Suprapubic skin (tissue), 4 donors: ENCODE measurements around the gene WASF1. TPM values are rescaled to one million over a fixed set of nuclear protein-coding genes. Genes with fewer than 3 reads are reported as not detected.
"Not testable (repeated sequence)": the region's sequence is repeated elsewhere in the genome, so short reads cannot be mapped to it uniquely, and the experiment has no call there.

Experiments
- DNase-seq, 2 donors: peaks; one replicate each; pipeline ENCODE4 v3.0.0-alpha.2; 2019; ENCODE audit warnings: low spot score in 2 of 2
- H3K27ac ChIP-seq: fragments of 200-600 bp; sonication (generic); one replicate; pipeline ENCODE4 v1.5.1; 2019
- H3K27me3 ChIP-seq: fragments of 200-600 bp; sonication (generic); one replicate; pipeline ENCODE4 v1.5.1; 2019
- H3K36me3 ChIP-seq: fragments of 200-600 bp; sonication (generic); one replicate; pipeline ENCODE4 v1.5.1; 2019
- H3K4me1 ChIP-seq: fragments of 200-600 bp; sonication (generic); one replicate; pipeline ENCODE4 v1.5.1; 2019
- H3K4me3 ChIP-seq: fragments of 200-600 bp; sonication (generic); one replicate; pipeline ENCODE4 v1.5.1; 2019; ENCODE audit warnings: mild to moderate bottlenecking
- H3K9me3 ChIP-seq: fragments of 200-600 bp; sonication (generic); one replicate; pipeline ENCODE4 v1.5.1; 2019
- CTCF ChIP-seq, 2 donors: fragments of 200-600 bp in 1 of 2; fragments of 450-650 bp in 1 of 2; sonication (generic) in 1 of 2; IDR thresholded peaks; one replicate each; pipeline ENCODE4 v1.5.1; 2016 to 2019; ENCODE audit warnings: antibody characterized with exemption in 2 of 2, mild to moderate bottlenecking in 1 of 2, moderate library complexity in 1 of 2
- EP300 ChIP-seq: sonication (generic); formaldehyde crosslinking; IDR thresholded peaks from one replicate; pipeline ENCODE4 v1.6.1; 2017; ENCODE audit warnings: antibody characterized with exemption
- POLR2A ChIP-seq, 2 donors: fragments of 450-650 bp; IDR thresholded peaks; one replicate each; pipeline ENCODE4 v1.6.1; 2017; ENCODE audit warnings: antibody characterized with exemption in 2 of 2, mild to moderate bottlenecking in 2 of 2, moderate library complexity in 2 of 2
- POLR2AphosphoS5 ChIP-seq, 3 donors: sonication (generic); formaldehyde crosslinking; IDR thresholded peaks; one replicate each; pipeline ENCODE4 v1.6.1; 2017; ENCODE audit warnings: antibody characterized with exemption in 3 of 3
- WGBS: methylation state at CpG from one replicate; pipeline ENCODE4 v1.1.5; 2018; 5-methylcytosine and 5-hydroxymethylcytosine counted together
- total RNA-seq, 4 donors: library from RNA; depleted of rRNA; stranded (reverse); fragments of >200 nt; gene quantifications; one replicate each; pipeline ENCODE4 v1.1.0, GENCODE V29; 2016

WASF1 gene
- total RNA-seq, 4 donors from 2014 or later, result 5.9 to 10.9 (median 6.2) TPM

- no peaks in the 10 kb centered on the region for H3K9me3 ChIP-seq
- H3K36me3 ChIP-seq, result no peaks in the 10 kb centered on the region
- 97% methylated on average over 9 of the region's 10 CpGs for WGBS
These were observed 41.3 kb downstream of the WASF1 start for GRCh38 chr6:110137924-110138887.

GRCh38 chr6:110130362-110130761, 49.1 kb downstream of the WASF1 start:
- H3K27ac ChIP-seq, result no peak overlapping the region
- DNase-seq, result no peak
- H3K4me1 ChIP-seq, result no peaks in the 10 kb centered on the region
- H3K4me3 ChIP-seq, result no peak overlapping the region
- no peak for TF ChIP-seq POLR2AphosphoS5 (IDR thresholded peaks at IDR 0.05)
- TF ChIP-seq EP300, result no peak
- TF ChIP-seq CTCF (IDR thresholded peaks at IDR 0.05), result no peak
- no peak for TF ChIP-seq POLR2A (IDR thresholded peaks at IDR 0.05)
- H3K27me3 ChIP-seq, result no peaks in the 10 kb centered on the region
- H3K9me3 ChIP-seq, result no peaks in the 10 kb centered on the region
- no peaks in the 10 kb centered on the region for H3K36me3 ChIP-seq

More at GRCh38 chr6:110137924-110138887, 41.3 kb downstream of the WASF1 start:
- TF ChIP-seq CTCF (IDR thresholded peaks at IDR 0.05), result no peak
- TF ChIP-seq POLR2A (IDR thresholded peaks at IDR 0.05), result no peak
- TF ChIP-seq POLR2AphosphoS5 (IDR thresholded peaks at IDR 0.05), result no peak
- no peak for TF ChIP-seq EP300
- Histone ChIP-seq H3K4me1 (no peaks in the 10 kb centered on the region), H3K4me3 (no peak overlapping the region), H3K27me3 (no peaks in the 10 kb centered on the region), H3K27ac (no peak overlapping the region)
- DNase-seq, result no peak

GRCh38 chr6:110128418-110128817, 51.1 kb downstream of the WASF1 start:
- no peak for DNase-seq
- TF ChIP-seq CTCF (IDR thresholded peaks at IDR 0.05), result no peak
- no peak for TF ChIP-seq POLR2A (IDR thresholded peaks at IDR 0.05)
- no peak for TF ChIP-seq EP300
- no peak for TF ChIP-seq POLR2AphosphoS5 (IDR thresholded peaks at IDR 0.05)
- Histone ChIP-seq H3K4me3 (no peak overlapping the region), H3K27me3 (no peaks in the 10 kb centered on the region), H3K9me3 (no peaks in the 10 kb centered on the region), H3K27ac (no peak overlapping the region), H3K4me1 (no peaks in the 10 kb centered on the region), H3K36me3 (no peaks in the 10 kb centered on the region)
- WGBS, result 98% methylated on average over 4 of the region's 4 CpGs

- H3K27me3 ChIP-seq, result no peaks in the 10 kb centered on the region
- H3K36me3 ChIP-seq, result no peaks in the 10 kb centered on the region
- DNase-seq, result no peak
- H3K4me3 ChIP-seq, result no peak overlapping the region
- H3K4me1 ChIP-seq, result no peaks in the 10 kb centered on the region
- no peak overlapping the region for H3K27ac ChIP-seq
- H3K9me3 ChIP-seq, result no peaks in the 10 kb centered on the region
- TF ChIP-seq CTCF (IDR thresholded peaks at IDR 0.05), result no peak
- TF ChIP-seq POLR2A (IDR thresholded peaks at IDR 0.05), result no peak
These were observed 54.1 kb downstream of the WASF1 start for GRCh38 chr6:110125361-110125760.

- 97% methylated on average over 4 of the region's 4 CpGs for WGBS
- H3K4me1 ChIP-seq, result not testable (repeated sequence)
These were observed 57.8 kb downstream of the WASF1 start for GRCh38 chr6:110121655-110122054.

More at GRCh38 chr6:110121655-110122054, 57.8 kb downstream of the WASF1 start:
- not testable (repeated sequence) for H3K4me3 ChIP-seq, H3K36me3 ChIP-seq, H3K9me3 ChIP-seq, DNase-seq, H3K27ac ChIP-seq, H3K27me3 ChIP-seq
